HG03558 (cell line): Measurements from ENCODE around the gene ZMYND10.

Experiments used
- ATAC-seq: cut with Tn5 transposase; IDR thresholded peaks from one replicate; pipeline ENCODE4 v1.9.1; 2021; ENCODE audit warnings: moderate number of reproducible peaks; ENCODE audit not compliant: unreplicated experiment; ENCODE audit errors: extremely low read depth

The ZMYND10 gene

GRCh38 chr3:50294089-50294488 is 51.4 kb downstream of the ZMYND10 start:
- no peak for ATAC-seq

DNA sequence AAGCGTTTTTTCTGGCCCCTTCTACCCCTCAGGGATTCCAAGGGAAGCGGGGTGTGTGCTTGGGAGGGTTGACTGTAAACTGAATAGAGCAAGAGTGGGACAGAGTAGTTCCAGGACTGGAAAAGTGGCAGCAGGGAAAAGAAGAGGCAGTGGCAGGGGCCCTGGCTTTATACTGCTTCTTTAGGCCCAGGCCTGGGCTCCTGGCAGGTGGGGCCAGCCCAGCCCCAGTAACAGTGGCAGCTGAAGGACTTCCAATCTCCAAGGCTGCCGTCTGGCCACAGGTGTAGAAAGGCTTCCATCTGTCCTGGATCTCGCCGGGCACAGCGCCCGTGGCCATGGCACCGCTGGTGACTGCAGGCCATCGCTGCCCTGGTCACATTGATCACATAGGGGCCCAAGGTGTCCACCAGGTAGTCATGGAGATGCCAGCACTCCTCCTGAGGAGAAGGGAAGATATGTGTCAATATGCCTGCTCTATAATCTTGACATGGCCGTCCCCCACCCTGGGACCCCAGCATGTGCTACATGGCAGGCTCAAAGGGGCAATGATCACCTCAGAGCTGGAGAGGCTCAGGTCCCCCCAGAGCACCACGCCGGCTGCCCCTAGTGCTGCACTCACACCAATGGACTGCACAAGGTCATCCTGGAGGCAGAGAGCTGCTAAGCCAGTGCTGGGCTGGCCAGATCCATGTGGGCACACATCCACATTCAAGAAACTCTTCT is 52.3 kb downstream of the ZMYND10 start:
- ATAC-seq: no peak

- peak; percentile 89 for ATAC-seq
Observed at GRCh38 chr3:50292159-50293078, 53.1 kb downstream of the ZMYND10 start, which contains the start of gene IFRD2. Gene IFRD2 (minus strand): TSS chr3:50292429. CDS start chr3:50292274, 155 bp downstream.
